ENCODE data around the gene MT1M.

- TF ChIP-seq, protein P1, sequence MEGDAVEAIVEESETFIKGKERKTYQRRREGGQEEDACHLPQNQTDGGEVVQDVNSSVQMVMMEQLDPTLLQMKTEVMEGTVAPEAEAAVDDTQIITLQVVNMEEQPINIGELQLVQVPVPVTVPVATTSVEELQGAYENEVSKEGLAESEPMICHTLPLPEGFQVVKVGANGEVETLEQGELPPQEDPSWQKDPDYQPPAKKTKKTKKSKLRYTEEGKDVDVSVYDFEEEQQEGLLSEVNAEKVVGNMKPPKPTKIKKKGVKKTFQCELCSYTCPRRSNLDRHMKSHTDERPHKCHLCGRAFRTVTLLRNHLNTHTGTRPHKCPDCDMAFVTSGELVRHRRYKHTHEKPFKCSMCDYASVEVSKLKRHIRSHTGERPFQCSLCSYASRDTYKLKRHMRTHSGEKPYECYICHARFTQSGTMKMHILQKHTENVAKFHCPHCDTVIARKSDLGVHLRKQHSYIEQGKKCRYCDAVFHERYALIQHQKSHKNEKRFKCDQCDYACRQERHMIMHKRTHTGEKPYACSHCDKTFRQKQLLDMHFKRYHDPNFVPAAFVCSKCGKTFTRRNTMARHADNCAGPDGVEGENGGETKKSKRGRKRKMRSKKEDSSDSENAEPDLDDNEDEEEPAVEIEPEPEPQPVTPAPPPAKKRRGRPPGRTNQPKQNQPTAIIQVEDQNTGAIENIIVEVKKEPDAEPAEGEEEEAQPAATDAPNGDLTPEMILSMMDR (IDR thresholded peaks at IDR 0.05), result no peak
- no peak for TF ChIP-seq POLR2A (IDR thresholded peaks at IDR 0.05)
These were observed 32.0 kb downstream of the MT1M start for GRCh38 chr16:56664506-56664905.
